C4-2B (cell line): ENCODE measurements around the gene RASD1.

ENCODE experiments used
- CTCF ChIP-seq: fragments of 450-650 bp; conservative IDR thresholded peaks from 2 replicates; pipeline ENCODE4 v1.5.1; 2017; ENCODE audit warnings: mild to moderate bottlenecking
- ZFX ChIP-seq: fragments of 450-650 bp; IDR thresholded peaks from 2 replicates; pipeline ENCODE4 v1.6.1; 2017

GRCh38 chr17:17472333-17472920, 23.8 kb downstream of the RASD1 start:
- TF ChIP-seq CTCF, result no peak
- no peak for TF ChIP-seq ZFX
